SW480 (cell line): ENCODE data around the gene ENC1.
A peak's percentile ranks its signal among the peaks of the same experiment; 100 is the strongest.
"Not testable (repeated sequence)": the region's sequence is repeated elsewhere in the genome, so short reads cannot be mapped to it uniquely, and the experiment has no call there.

Experiments used
- DNase-seq: peaks from one replicate; pipeline ENCODE4 v3.0.0-alpha.2; 2016; ENCODE audit warnings: low spot score

The ENC1 gene

DNA sequence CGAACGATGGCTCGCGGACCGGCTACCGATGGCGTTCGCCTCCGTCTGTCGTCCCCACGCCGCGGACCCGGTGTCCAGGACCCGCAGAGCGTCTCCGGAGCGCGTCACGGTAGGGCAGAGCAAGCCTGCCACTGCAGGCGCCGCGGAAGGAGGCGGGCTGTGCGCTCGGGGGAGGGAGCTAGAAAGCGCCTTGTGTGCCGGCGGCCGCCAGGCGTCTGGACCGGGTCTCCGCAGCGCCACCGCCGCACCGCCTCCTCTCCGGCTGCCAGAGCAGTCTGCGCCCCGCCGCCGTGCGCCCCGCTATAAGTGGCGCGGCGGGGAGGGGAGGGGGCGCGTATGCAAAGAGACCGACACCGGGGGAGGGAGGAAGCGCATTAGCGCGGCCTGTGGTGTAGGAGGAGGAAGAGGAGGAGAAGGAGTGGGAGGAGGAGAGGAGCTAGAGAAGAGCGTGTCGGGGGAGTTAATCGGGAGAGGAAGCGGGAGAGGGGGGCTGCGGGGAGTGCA is at the start of gene ENC1:
Gene ENC1 (minus strand): TSS at position 279 of the 504 bp plus-strand sequence. CDS start 4,243 bp downstream, outside the sequence.
- DNase-seq: peak; percentile 76

DNA sequence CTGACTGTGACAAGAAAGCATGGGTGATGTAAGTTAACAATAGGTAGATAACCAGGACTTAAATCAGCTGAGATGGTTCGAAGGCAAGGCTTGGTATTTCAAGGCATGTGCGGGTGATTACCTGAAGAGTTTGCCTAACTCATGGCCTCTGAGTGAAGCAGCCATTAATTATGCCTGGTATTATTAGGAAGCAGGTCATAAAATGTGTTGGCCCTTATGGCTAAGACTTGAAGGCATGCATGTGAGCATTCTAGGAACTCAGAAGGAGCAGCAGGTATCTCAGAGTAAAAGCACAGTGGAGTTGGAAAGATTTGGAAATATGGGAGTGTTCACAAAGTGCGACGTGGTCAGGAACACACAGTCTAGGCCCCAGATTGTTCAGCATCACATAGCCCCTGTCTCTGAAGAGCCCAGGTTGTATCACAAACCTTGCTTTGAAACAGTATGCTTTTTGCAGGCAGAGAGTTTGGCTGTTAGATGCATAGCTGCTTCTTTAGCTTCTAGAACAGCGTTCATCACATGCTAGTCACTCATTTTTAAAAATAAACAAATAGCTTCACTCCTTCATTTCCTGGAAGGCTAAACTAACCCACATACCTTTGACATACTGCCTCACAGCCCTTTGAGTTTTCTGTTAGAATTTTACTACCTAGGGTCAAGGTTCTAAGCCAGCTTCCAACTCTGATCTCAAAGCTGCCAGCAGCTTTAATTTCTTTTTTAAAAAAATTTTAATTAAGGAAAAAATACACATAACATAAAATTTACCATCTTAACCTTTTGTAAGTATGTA is 46.6 kb upstream of the ENC1 start:
- no peak for DNase-seq

GRCh38 chr5:74685979-74686631 is 45.6 kb upstream of the ENC1 start:
- DNase-seq: peak; percentile 8

DNA sequence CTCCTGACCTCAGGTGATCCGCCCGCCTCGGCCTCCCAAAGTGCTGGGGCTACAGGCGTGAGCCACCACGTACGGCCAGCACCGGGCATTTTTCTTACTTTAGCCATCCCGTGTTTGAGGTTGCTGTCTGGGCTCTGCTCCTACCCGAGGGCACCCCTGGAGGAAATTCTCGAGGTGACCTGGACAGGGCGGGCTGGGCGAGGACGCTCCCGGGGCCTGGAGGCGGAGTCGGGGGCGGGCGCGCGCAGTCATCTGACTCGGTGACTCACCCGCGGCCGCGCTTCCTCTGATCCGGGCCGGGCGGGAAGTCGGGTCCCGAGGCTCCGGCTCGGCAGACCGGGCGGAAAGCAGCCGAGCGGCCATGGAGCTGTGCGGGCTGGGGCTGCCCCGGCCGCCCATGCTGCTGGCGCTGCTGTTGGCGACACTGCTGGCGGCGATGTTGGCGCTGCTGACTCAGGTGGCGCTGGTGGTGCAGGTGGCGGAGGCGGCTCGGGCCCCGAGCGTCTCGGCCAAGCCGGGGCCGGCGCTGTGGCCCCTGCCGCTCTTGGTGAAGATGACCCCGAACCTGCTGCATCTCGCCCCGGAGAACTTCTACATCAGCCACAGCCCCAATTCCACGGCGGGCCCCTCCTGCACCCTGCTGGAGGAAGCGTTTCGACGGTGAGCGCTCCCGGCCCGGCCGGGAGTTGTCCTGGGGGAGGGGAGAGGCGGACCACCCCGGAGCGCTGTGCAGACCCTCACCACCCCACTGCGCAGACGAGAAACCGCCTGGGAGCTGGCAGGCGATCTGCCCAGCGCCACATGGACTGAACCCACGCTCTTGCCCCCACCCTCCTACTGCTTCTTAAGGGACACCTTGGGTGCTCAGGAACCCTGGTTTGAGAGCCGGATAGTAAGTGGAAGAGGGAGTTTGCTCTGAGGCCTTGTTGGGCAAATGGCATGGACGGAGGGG is 44.6 kb upstream of the ENC1 start, which contains the start of gene HEXB:
Gene HEXB (plus strand): TSS at position 334 of the 952 bp plus-strand sequence. CDS start 28 bp downstream, at position 362.
- peak; percentile 80 for DNase-seq

DNA sequence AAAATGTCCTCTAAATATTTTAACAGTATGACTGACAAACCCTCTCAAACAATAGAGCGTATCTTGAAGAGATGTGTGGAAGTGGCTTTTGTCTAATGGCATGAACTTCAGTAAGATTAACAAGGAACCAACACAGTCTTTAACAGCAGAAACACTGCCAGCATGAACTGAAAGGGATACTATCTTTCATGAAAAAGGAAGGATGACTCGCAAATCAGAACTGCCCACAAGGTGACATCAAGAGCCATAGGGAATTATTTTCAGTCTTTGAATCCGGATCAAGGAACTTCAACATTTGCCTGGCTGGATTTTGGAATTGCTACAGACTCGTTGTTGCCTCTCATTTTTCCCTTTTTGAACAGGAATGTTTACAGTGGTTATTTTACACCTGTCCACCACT is 39.4 kb upstream of the ENC1 start:
- peak; percentile 31 for DNase-seq

GRCh38 chr5:74679300-74679699 is 38.8 kb upstream of the ENC1 start:
- DNase-seq: not testable (repeated sequence)

DNA sequence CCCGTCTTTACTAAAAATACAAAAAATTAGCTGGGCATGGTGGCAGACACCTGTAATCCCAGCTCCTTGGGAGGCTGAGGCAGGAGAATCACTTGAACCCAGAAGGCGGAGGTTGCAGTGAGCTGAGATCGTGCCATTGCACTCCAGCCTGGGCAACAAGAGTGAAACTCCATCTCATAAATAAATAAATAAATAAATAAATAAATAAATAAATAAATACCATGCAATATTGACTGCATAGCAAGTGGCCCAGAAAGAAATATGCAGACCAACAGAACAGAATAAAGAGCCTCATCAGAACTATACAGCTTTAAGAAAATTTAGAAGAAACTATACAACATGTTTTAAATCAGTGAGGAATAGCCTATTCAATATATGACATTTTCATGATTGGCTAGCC is 37.6 kb upstream of the ENC1 start:
- DNase-seq: not testable (repeated sequence)

DNA sequence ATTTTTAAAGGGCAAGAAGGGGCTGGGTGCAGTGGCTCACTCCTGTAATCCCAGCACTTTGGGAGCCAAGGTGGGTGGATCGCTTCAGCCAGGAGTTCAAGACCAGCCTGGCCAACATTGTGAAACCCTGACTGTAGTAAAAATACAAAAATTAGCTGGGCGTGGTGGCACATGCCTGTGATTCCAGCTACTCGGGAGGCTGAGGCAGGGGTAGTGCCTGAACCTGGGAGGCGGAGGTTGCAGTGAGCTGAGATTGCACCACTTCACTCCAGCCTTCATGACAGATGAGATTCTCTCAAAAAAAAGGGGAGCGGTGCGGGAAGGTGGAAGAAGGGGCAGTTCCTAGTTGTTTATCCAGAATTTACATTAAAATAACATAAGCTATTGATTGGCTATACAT is 35.9 kb upstream of the ENC1 start:
- not testable (repeated sequence) for DNase-seq

GRCh38 chr5:74673011-74673790 is 32.7 kb upstream of the ENC1 start:
- DNase-seq: peak; percentile 50

DNA sequence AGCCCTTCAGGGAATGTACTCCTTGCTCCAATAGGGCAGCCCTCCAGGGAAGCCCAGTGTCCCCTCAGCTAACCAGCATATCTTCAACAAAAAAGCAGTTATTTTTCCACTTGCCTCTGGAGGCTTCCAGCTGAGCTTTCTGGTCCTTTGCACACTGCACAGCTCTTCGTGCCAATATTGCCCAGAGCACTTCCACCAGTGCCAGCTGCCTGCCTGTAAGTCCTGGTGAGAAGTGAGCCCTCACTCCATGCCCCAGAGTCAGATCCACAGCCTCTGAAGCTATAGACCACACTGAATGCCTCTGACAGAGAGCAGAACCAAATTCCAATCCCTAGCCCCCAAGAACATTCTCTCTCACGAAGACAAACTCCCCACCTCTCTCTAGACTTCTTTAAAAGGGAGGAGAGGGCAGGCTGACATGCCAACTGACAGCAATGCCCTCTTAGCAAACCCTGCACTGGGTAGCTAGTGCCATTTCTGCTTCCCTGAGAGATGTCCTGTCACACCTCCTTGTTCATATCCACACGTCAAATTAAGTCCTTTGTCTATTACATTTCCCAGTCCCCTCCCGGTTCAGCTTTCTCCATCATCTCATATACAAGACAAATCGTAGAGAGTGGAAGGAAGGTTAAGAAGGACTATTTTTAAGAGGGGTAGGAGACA is 31.8 kb upstream of the ENC1 start:
- DNase-seq: no peak

- DNase-seq: no peak
Measured at GRCh38 chr5:74670396-74671038, 30.0 kb upstream of the ENC1 start.

DNA sequence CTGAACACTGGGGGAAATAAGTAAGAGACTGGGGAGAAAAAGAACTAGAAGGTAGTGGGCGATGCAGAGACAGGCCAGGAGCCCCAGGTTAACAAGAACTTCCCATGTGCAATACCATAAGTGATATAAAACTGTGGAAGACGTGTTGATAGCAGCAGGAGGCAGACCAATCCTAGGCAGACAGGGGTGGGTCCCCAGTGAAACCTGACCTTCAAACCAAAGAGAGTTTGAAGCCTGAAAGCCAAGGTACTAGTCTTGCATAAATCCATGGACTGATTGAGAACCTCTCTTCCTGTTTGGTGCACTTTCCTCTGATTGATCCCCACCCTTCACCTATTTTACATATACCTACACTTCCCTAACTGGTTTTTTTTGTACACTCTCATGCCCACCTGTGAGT is 29.3 kb upstream of the ENC1 start:
- DNase-seq: no peak

GRCh38 chr5:74667396-74667795 is 26.9 kb upstream of the ENC1 start:
- no peak for DNase-seq

DNA sequence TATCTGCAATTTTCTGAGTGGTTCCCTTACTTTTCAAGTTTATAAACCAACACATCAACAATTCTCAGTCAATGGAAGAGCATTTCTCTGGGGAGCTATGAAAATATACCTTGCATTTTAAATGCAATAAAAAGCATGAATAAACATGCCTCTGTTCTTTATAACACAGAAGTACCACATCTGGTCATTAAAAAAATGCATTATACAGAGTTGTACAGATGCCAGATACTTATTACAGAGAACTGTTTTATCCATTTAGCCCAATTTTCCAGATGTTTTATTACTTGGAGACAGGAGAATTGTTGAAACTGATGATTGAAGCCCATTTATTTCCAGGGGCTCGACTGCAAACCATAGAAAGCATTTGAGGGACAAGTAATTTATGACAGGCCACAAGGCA is 25.3 kb upstream of the ENC1 start:
- DNase-seq: no peak

DNA sequence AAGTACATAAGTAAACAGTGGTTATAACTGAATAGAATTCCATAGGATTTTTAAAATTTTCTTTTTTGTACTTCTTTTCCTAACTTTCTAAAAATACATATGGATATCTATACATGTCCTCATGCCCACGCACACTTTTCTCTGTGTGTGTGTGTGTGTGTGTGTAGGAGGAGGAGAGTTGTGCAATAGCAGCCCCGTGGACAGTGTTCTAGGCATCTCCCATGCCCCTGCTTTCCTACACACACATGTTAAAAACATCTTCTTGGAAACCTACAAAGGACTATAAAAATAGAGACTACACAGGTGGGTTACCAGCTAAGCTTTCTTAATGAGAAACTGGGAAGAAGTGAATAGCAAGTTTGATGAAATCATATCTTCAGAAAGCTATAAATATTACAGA is 24.7 kb upstream of the ENC1 start:
- no peak for DNase-seq

GRCh38 chr5:74664551-74664950 is 24.0 kb upstream of the ENC1 start:
- DNase-seq: no peak

- no peak for DNase-seq
Measured at GRCh38 chr5:74660873-74661272, 20.3 kb upstream of the ENC1 start.

- DNase-seq: no peak
Measured at GRCh38 chr5:74660140-74660539, 19.6 kb upstream of the ENC1 start.

GRCh38 chr5:74659172-74659571 is 18.6 kb upstream of the ENC1 start:
- no peak for DNase-seq

DNA sequence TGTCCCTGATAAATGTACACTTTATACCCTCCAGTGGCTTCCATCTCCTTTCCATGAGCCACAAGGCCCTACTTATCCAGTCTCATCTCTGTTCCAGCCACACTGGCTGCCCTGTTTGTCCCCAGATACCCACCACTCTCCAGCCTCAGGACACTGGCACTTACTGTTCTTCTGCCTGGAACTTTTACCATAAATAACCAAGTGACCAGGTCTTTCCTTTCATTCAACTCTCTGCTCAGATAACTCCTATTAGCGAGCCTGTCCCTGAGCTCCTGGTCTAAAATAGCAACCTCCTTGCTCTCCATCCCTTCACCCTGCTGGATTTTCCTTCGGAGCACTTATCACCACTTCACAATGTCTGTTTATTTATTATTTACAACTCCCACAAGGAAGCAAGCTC is 16.6 kb upstream of the ENC1 start:
- no peak for DNase-seq
